ENCODE data around the gene KIAA0930.
"Not testable (repeated sequence)": the region's sequence is repeated elsewhere in the genome, so short reads cannot be mapped to it uniquely, and the experiment has no call there.

DNA sequence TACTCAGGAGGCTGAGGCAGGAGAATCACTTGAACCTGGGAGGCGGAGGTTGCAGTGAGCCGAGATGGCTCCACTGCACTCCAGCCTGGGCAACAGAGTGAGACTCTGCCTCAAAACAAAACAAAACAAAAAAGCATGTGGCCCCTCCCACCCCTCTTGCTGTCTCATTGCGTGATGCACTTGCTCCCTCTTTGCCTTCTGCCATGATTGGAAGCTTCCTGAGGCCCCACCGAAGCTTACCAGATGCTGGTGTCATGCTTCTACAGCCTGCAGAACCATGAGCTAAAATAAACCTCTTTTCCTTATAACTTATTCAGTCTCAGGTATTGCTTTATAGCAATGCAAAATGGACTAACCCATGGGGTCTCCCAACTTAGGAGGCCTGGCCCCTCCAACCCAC, 17.2 kb upstream of the KIAA0930 start:
- TF ChIP-seq, protein P1, sequence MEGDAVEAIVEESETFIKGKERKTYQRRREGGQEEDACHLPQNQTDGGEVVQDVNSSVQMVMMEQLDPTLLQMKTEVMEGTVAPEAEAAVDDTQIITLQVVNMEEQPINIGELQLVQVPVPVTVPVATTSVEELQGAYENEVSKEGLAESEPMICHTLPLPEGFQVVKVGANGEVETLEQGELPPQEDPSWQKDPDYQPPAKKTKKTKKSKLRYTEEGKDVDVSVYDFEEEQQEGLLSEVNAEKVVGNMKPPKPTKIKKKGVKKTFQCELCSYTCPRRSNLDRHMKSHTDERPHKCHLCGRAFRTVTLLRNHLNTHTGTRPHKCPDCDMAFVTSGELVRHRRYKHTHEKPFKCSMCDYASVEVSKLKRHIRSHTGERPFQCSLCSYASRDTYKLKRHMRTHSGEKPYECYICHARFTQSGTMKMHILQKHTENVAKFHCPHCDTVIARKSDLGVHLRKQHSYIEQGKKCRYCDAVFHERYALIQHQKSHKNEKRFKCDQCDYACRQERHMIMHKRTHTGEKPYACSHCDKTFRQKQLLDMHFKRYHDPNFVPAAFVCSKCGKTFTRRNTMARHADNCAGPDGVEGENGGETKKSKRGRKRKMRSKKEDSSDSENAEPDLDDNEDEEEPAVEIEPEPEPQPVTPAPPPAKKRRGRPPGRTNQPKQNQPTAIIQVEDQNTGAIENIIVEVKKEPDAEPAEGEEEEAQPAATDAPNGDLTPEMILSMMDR (IDR thresholded peaks at IDR 0.05), result not testable (repeated sequence)
- TF ChIP-seq POLR2A (IDR thresholded peaks at IDR 0.05), result not testable (repeated sequence)

Measured in right lobe of liver (tissue), 4 donors.